ENCODE results near the gene AGMAT.

The AGMAT gene

DNA sequence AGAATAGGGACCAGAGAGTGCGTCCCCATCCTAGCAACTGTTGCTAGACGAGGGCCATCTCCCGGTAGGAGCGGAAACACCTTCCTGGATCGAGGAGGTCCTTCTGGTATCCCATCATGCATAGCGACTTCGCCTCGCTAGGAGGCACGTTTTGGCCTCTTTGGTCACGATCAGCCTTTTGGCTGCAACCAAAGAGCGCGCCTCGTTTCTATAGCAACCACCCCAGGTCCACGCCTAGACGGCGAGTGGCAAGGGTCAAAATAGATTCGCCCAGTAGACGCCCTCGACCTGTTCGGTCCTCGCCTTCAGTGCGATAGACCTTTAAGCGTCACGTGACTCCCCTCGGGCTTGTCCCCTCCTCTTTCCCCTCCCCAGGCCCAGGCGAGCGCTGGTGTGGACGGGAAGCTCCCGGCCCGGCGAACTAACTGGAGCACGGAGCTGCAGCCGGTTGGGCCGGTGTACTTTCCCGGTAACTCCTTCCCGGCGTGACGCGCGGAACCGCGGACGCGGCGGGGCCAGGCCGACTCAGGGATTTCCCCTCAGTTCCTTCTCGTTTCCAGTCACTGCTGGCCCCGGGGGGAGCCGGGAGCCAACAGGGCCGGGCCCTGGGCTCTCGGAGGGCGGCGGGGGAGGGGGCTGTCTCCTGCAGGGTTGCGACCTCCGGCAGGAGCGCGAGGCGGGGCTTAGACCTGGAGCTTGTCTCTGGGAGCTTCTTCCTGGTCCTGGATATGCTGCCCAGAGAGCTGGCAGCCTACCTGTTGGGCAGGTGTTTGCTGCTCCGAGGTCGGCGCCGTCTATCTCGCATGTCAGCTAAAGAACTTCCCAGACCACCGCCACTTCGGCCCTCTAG is 58.1 kb downstream of the AGMAT start, which contains the start of gene DNAJC16:
Gene DNAJC16 (plus strand): TSS at position 359 of the 850 bp plus-strand sequence. CDS start 2,258 bp downstream, outside the sequence.
- no peaks in the 10 kb centered on the region for H3K9me3 ChIP-seq (ENCODE audit: low read length)
- peak within 1 kb of the TSS; percentile 75 for H3K27ac ChIP-seq (ENCODE audit: low read depth, low read length, poor library complexity, severe bottlenecking)
- no peaks in the 10 kb centered on the region for H3F3A ChIP-seq (ENCODE audit: insufficient read depth, low read length)
- no peaks in the 10 kb centered on the region for H3K36me3 ChIP-seq (ENCODE audit: insufficient read depth, low read length)
- no peak within 1 kb of the TSS for H2AFZ ChIP-seq (ENCODE audit: low read length)
- no peaks in the 10 kb centered on the region for H3K27me3 ChIP-seq (ENCODE audit: insufficient read depth, low read length)
- no peaks in the 10 kb centered on the region for H4K20me1 ChIP-seq (ENCODE audit: insufficient read depth, low read length)
- no peak for TF ChIP-seq EZH2 (IDR thresholded peaks at IDR 0.05; ENCODE audit: borderline replicate concordance, low read length)
- TF ChIP-seq, protein P1, sequence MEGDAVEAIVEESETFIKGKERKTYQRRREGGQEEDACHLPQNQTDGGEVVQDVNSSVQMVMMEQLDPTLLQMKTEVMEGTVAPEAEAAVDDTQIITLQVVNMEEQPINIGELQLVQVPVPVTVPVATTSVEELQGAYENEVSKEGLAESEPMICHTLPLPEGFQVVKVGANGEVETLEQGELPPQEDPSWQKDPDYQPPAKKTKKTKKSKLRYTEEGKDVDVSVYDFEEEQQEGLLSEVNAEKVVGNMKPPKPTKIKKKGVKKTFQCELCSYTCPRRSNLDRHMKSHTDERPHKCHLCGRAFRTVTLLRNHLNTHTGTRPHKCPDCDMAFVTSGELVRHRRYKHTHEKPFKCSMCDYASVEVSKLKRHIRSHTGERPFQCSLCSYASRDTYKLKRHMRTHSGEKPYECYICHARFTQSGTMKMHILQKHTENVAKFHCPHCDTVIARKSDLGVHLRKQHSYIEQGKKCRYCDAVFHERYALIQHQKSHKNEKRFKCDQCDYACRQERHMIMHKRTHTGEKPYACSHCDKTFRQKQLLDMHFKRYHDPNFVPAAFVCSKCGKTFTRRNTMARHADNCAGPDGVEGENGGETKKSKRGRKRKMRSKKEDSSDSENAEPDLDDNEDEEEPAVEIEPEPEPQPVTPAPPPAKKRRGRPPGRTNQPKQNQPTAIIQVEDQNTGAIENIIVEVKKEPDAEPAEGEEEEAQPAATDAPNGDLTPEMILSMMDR (IDR thresholded peaks at IDR 0.05; ENCODE audit: low read length), result no peak
- peaks cover 30% of the 10 kb centered on the region for H3K4me1 ChIP-seq (ENCODE audit: insufficient read depth, low read length, severe bottlenecking)
- H3K9ac ChIP-seq (ENCODE audit: low read length), result peak within 1 kb of the TSS; percentile 80
- no peaks in the 10 kb centered on the region for H3K9me2 ChIP-seq (ENCODE audit: low read depth, low read length)
- peak within 1 kb of the TSS; percentile 86 for H3K4me2 ChIP-seq (ENCODE audit: low read length)
- peaks cover 5% of the 10 kb centered on the region; the same call in 1 of the 2 replicates for H3K79me2 ChIP-seq (ENCODE audit: insufficient read depth, low read length)
- peak within 1 kb of the TSS; percentile 77 for H3K4me3 ChIP-seq (ENCODE audit: low read depth, low read length, poor library complexity, severe bottlenecking)

GRCh38 chr1:15526021-15526489 is 58.8 kb downstream of the AGMAT start:
- TF ChIP-seq EZH2 (IDR thresholded peaks at IDR 0.05; ENCODE audit: borderline replicate concordance, low read length), result no peak
- TF ChIP-seq, protein P1 (IDR thresholded peaks at IDR 0.05; ENCODE audit: low read length), result 0 out of 2 replicates have a peak, but pooled peaks have one; percentile 19
- Histone ChIP-seq H3K4me1 (ENCODE audit: insufficient read depth, low read length, severe bottlenecking) (peaks cover 30% of the 10 kb centered on the region), H3K9me3 (ENCODE audit: low read length) (no peaks in the 10 kb centered on the region), H4K20me1 (ENCODE audit: insufficient read depth, low read length) (no peaks in the 10 kb centered on the region), H3K4me2 (ENCODE audit: low read length) (peak overlapping the region; percentile 86), H3K27ac (ENCODE audit: low read depth, low read length, poor library complexity, severe bottlenecking) (peak overlapping the region; percentile 75), H2AFZ (ENCODE audit: low read length) (no peak overlapping the region), H3K79me2 (ENCODE audit: insufficient read depth, low read length) (peaks cover 5% of the 10 kb centered on the region; the same call in 1 of the 2 replicates), H3K36me3 (ENCODE audit: insufficient read depth, low read length) (no peaks in the 10 kb centered on the region), H3F3A (ENCODE audit: insufficient read depth, low read length) (no peaks in the 10 kb centered on the region), H3K4me3 (ENCODE audit: low read depth, low read length, poor library complexity, severe bottlenecking) (peak overlapping the region; percentile 77), H3K9ac (ENCODE audit: low read length) (peak overlapping the region; percentile 56), H3K27me3 (ENCODE audit: insufficient read depth, low read length) (no peaks in the 10 kb centered on the region), H3K9me2 (ENCODE audit: low read depth, low read length) (no peaks in the 10 kb centered on the region)

GRCh38 chr1:15525050-15526020 is 59.5 kb downstream of the AGMAT start:
- no peak overlapping the region for H2AFZ ChIP-seq (ENCODE audit: low read length)
- peaks cover 5% of the 10 kb centered on the region; the same call in 1 of the 2 replicates for H3K79me2 ChIP-seq (ENCODE audit: insufficient read depth, low read length)
- H3K27me3 ChIP-seq (ENCODE audit: insufficient read depth, low read length), result no peaks in the 10 kb centered on the region
- H3K9me2 ChIP-seq (ENCODE audit: low read depth, low read length), result no peaks in the 10 kb centered on the region
- no peaks in the 10 kb centered on the region for H3F3A ChIP-seq (ENCODE audit: insufficient read depth, low read length)
- no peaks in the 10 kb centered on the region for H3K9me3 ChIP-seq (ENCODE audit: low read length)
- H3K9ac ChIP-seq (ENCODE audit: low read length), result peak overlapping the region; percentile 56
- H3K27ac ChIP-seq (ENCODE audit: low read depth, low read length, poor library complexity, severe bottlenecking), result peak overlapping the region; percentile 75
- no peaks in the 10 kb centered on the region for H4K20me1 ChIP-seq (ENCODE audit: insufficient read depth, low read length)
- H3K4me2 ChIP-seq (ENCODE audit: low read length), result peak overlapping the region; percentile 86
- H3K4me1 ChIP-seq (ENCODE audit: insufficient read depth, low read length, severe bottlenecking), result peaks cover 30% of the 10 kb centered on the region
- H3K4me3 ChIP-seq (ENCODE audit: low read depth, low read length, poor library complexity, severe bottlenecking), result peak overlapping the region; percentile 77
- no peaks in the 10 kb centered on the region for H3K36me3 ChIP-seq (ENCODE audit: insufficient read depth, low read length)
- TF ChIP-seq, protein P1 (IDR thresholded peaks at IDR 0.05; ENCODE audit: low read length), result no peak
- no peak for TF ChIP-seq EZH2 (IDR thresholded peaks at IDR 0.05; ENCODE audit: borderline replicate concordance, low read length)
